HL-60 (cell line): ENCODE measurements around the gene R3HDM1.

ENCODE experiments used
- CTCF ChIP-seq: IDR thresholded peaks from one replicate; pipeline ENCODE4 v1.5.1; 2011; ENCODE audit warnings: low read length, control low read depth, inconsistent platforms; ENCODE audit not compliant: insufficient read depth
- GABPA ChIP-seq: IDR thresholded peaks from 2 replicates; pipeline ENCODE4 v1.6.1; 2012; ENCODE audit warnings: low read depth
- POLR2AphosphoS5 ChIP-seq: IDR thresholded peaks from 2 replicates; pipeline ENCODE4 v1.6.1; 2012; ENCODE audit warnings: low read depth
- REST ChIP-seq: IDR thresholded peaks from 2 replicates; pipeline ENCODE4 v1.6.1; 2012; ENCODE audit warnings: low read depth; ENCODE audit not compliant: insufficient replicate concordance

- TF ChIP-seq REST (no peak), CTCF (no peak), GABPA (no peak), POLR2AphosphoS5 (no peak)
These were observed 16.0 kb downstream of the R3HDM1 start for GRCh38 chr2:135547311-135547710.
